DND-41 (cell line): ENCODE results near the gene SDHA.

Experiments used
- ATAC-seq: fragments of 200-7000 bp; cut with Tn5 transposase; 3 replicates; pipeline ENCODE4 v1.9.1; 2021; ENCODE audit warnings: low read depth; ENCODE audit not compliant: insufficient read depth
- DNase-seq: peaks from one replicate; pipeline ENCODE4 v3.0.0-alpha.2; 2020
- H2AFZ ChIP-seq: 2 replicates; pipeline ENCODE4 v1.6.0; 2012; ENCODE audit warnings: low read depth, low read length
- H3K27ac ChIP-seq: 2 replicates; pipeline ENCODE4 v1.5.1; 2012; ENCODE audit warnings: low read length, inconsistent platforms
- H3K27me3 ChIP-seq: fragments of 200-600 bp; sonication (generic); 2 replicates; pipeline ENCODE4 v1.6.0; 2012; ENCODE audit warnings: low read length, mild to moderate bottlenecking, inconsistent platforms; ENCODE audit not compliant: insufficient read depth, poor library complexity
- H3K36me3 ChIP-seq: 2 replicates; pipeline ENCODE4 v1.5.1; 2012; ENCODE audit warnings: low read length, inconsistent platforms; ENCODE audit not compliant: insufficient read depth
- H3K4me1 ChIP-seq: 2 replicates; pipeline ENCODE4 v1.5.1; 2012; ENCODE audit warnings: mild to moderate bottlenecking, low read length; ENCODE audit not compliant: insufficient read depth
- H3K4me2 ChIP-seq: 2 replicates; pipeline ENCODE4 v1.6.0; 2012; ENCODE audit warnings: mild to moderate bottlenecking, moderate library complexity, low read length, inconsistent platforms; ENCODE audit not compliant: insufficient read depth
- H3K4me3 ChIP-seq, 2 experiments: fragments of 200-600 bp in 1 of 2; shearing (Covaris generic) in 1 of 2; 2 replicates each; pipeline ENCODE4 v1.5.1; 2012 to 2016; ENCODE audit warnings: inconsistent platforms in 2 of 2, low read length in 2 of 2, mild to moderate bottlenecking in 2 of 2, low read depth in 1 of 2, moderate library complexity in 1 of 2
- H3K79me2 ChIP-seq: 2 replicates; pipeline ENCODE4 v1.6.0; 2012; ENCODE audit warnings: low read length, inconsistent platforms; ENCODE audit not compliant: insufficient read depth
- H3K9ac ChIP-seq: 2 replicates; pipeline ENCODE4 v1.6.0; 2012; ENCODE audit warnings: low read depth, mild to moderate bottlenecking, inconsistent platforms, low read length, moderate library complexity
- H3K9me3 ChIP-seq: 2 replicates; pipeline ENCODE4 v1.5.1; 2012; ENCODE audit warnings: low read length, moderate library complexity, mild to moderate bottlenecking, inconsistent platforms; ENCODE audit not compliant: insufficient read depth, severe bottlenecking
- H4K20me1 ChIP-seq: 2 replicates; pipeline ENCODE4 v1.6.0; 2012; ENCODE audit warnings: low read length; ENCODE audit not compliant: insufficient read depth
- EZH2 ChIP-seq: IDR thresholded peaks from 3 replicates; pipeline ENCODE4 v1.6.1; 2012; ENCODE audit warnings: borderline replicate concordance, low read depth, mild to moderate bottlenecking, moderate library complexity, low read length, inconsistent platforms; ENCODE audit not compliant: severe bottlenecking
- TF ChIP-seq, protein P1 (sequence below): IDR thresholded peaks from 2 replicates; pipeline ENCODE4 v1.5.1; 2012; ENCODE audit warnings: borderline replicate concordance, low read length, moderate library complexity, mild to moderate bottlenecking; ENCODE audit not compliant: poor library complexity, severe bottlenecking; ENCODE audit errors: extremely low read depth

SDHA gene

GRCh38 chr5:179401-179800, 38.7 kb upstream of the SDHA start:
- TF ChIP-seq EZH2, result no peak
- TF ChIP-seq, protein P1, sequence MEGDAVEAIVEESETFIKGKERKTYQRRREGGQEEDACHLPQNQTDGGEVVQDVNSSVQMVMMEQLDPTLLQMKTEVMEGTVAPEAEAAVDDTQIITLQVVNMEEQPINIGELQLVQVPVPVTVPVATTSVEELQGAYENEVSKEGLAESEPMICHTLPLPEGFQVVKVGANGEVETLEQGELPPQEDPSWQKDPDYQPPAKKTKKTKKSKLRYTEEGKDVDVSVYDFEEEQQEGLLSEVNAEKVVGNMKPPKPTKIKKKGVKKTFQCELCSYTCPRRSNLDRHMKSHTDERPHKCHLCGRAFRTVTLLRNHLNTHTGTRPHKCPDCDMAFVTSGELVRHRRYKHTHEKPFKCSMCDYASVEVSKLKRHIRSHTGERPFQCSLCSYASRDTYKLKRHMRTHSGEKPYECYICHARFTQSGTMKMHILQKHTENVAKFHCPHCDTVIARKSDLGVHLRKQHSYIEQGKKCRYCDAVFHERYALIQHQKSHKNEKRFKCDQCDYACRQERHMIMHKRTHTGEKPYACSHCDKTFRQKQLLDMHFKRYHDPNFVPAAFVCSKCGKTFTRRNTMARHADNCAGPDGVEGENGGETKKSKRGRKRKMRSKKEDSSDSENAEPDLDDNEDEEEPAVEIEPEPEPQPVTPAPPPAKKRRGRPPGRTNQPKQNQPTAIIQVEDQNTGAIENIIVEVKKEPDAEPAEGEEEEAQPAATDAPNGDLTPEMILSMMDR, result no peak
- Histone ChIP-seq H2AFZ (no peak overlapping the region), H3K27me3 (peaks cover 3% of the 10 kb centered on the region), H3K4me2 (no peak overlapping the region), H3K79me2 (no peaks in the 10 kb centered on the region), H3K27ac (no peak overlapping the region), H3K36me3 (no peaks in the 10 kb centered on the region), H3K4me1 (no peaks in the 10 kb centered on the region), H4K20me1 (no peaks in the 10 kb centered on the region), H3K9ac (no peak overlapping the region), H3K9me3 (no peaks in the 10 kb centered on the region), H3K4me3 (no peak overlapping the region)
- DNase-seq, result no peak
- no peak for ATAC-seq

- no peak overlapping the region for H3K4me2 ChIP-seq
- TF ChIP-seq, protein P1, result no peak
- no peaks in the 10 kb centered on the region for H3K79me2 ChIP-seq
- no peak overlapping the region for H3K9ac ChIP-seq
- H3K4me1 ChIP-seq, result no peaks in the 10 kb centered on the region
- H3K36me3 ChIP-seq, result no peaks in the 10 kb centered on the region
- H3K27ac ChIP-seq, result no peak overlapping the region
- no peak overlapping the region for H3K4me3 ChIP-seq
- H3K27me3 ChIP-seq, result peaks cover 3% of the 10 kb centered on the region
- no peak for DNase-seq
- no peak overlapping the region for H2AFZ ChIP-seq
- no peak for ATAC-seq
- H3K9me3 ChIP-seq, result no peaks in the 10 kb centered on the region
- H4K20me1 ChIP-seq, result no peaks in the 10 kb centered on the region
Observed at GRCh38 chr5:180286-180918, 37.7 kb upstream of the SDHA start.

DNA sequence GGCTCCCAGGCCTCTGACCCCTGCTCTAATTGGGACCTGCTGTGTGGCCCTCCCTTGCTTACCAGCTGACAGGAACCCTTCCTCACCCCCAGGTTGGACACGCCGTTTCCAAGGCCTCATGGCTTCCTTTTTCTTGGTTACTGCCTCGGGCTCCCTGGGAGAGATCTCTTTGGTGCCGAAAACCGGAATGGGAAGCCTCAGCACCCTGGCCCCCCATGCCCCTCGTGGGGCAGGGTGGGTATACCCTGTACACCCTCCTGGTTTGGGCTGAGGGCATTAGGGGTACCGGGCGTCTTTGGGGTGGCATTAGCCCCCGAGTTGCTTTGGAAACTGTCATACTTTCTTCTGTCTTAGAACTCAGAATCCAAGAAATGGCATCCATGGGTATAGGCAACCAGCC, 37.0 kb upstream of the SDHA start:
- H3K27ac ChIP-seq, result no peak overlapping the region
- ATAC-seq (no peak), DNase-seq (no peak)
- no peak overlapping the region for H2AFZ ChIP-seq
- TF ChIP-seq, protein P1, result no peak
- TF ChIP-seq EZH2, result no peak
- H3K9me3 ChIP-seq, result no peaks in the 10 kb centered on the region
- no peaks in the 10 kb centered on the region for H4K20me1 ChIP-seq
- H3K4me2 ChIP-seq, result no peak overlapping the region
- no peaks in the 10 kb centered on the region for H3K4me1 ChIP-seq
- no peak overlapping the region for H3K9ac ChIP-seq
- no peak overlapping the region for H3K4me3 ChIP-seq
- no peaks in the 10 kb centered on the region for H3K36me3 ChIP-seq
- no peaks in the 10 kb centered on the region for H3K79me2 ChIP-seq
- peaks cover 3% of the 10 kb centered on the region for H3K27me3 ChIP-seq

DNA sequence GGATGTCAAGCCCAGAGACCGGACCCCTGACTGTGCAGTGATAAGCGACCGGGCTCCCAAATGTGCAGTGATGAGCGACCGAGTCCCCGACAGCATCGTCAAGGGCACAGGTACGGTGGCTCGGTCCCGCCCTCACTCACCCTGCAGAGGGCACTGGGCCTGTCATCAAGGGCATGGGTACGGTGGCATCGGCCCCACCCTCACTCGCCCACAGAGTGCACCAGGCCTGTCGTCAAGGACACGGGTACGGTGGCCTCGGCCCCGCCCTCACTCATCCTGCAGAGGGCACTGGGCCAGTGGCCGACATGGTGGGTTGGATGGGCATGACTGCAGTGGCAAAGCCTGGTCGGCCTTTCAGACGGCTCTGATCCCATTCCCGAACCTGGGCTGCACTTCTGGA, 36.6 kb upstream of the SDHA start:
- Histone ChIP-seq H3K4me1 (no peaks in the 10 kb centered on the region), H3K9ac (no peak overlapping the region), H3K27me3 (peaks cover 3% of the 10 kb centered on the region), H3K4me2 (no peak overlapping the region), H3K36me3 (no peaks in the 10 kb centered on the region), H3K9me3 (no peaks in the 10 kb centered on the region), H3K4me3 (no peak overlapping the region), H4K20me1 (no peaks in the 10 kb centered on the region), H3K27ac (no peak overlapping the region), H3K79me2 (no peaks in the 10 kb centered on the region), H2AFZ (no peak overlapping the region)
- DNase-seq (no peak), ATAC-seq (no peak)
- no peak for TF ChIP-seq EZH2
- TF ChIP-seq, protein P1, result no peak
